Ovary (tissue), 9 donors: ENCODE results near the gene CTNNA3. TPM values are rescaled to one million over a fixed set of nuclear protein-coding genes. Genes with fewer than 3 reads are reported as not detected.

Experiments used
- DNase-seq, 5 donors: peaks; one replicate each; pipeline ENCODE4 v3.0.0-alpha.2; 2019 to 2020
- H3K27ac ChIP-seq, 2 donors: fragments of 200-600 bp; one replicate each; pipeline versions ENCODE4 v1.5.1 to v1.8.0; 2019 to 2022
- H3K27me3 ChIP-seq: fragments of 200-600 bp; one replicate; pipeline ENCODE4 v1.8.0; 2022
- H3K36me3 ChIP-seq: fragments of 200-600 bp; sonication (generic); one replicate; pipeline ENCODE4 v1.5.1; 2019
- H3K4me1 ChIP-seq: one replicate; pipeline ENCODE4 v1.8.1; 2013; ENCODE audit warnings: mild to moderate bottlenecking, moderate library complexity; ENCODE audit not compliant: insufficient read depth
- H3K4me3 ChIP-seq: fragments of 200-600 bp; sonication (generic); one replicate; pipeline ENCODE4 v1.5.1; 2017
- H3K9me3 ChIP-seq, 2 donors: fragments of 200-600 bp in 1 of 2; sonication (generic) in 1 of 2; one replicate each; pipeline versions ENCODE4 v1.5.1 to v1.8.1; 2013 to 2019; ENCODE audit warnings: mild to moderate bottlenecking in 1 of 2, moderate library complexity in 1 of 2
- EP300 ChIP-seq: sonication (generic); formaldehyde crosslinking; IDR thresholded peaks from one replicate; pipeline ENCODE4 v1.6.1; 2017; ENCODE audit warnings: antibody characterized with exemption
- POLR2A ChIP-seq: fragments of 450-650 bp; IDR thresholded peaks from one replicate; pipeline ENCODE4 v1.6.1; 2017; ENCODE audit warnings: antibody characterized with exemption, mild to moderate bottlenecking, moderate library complexity
- WGBS, 3 donors: extraction: QIAGEN DNeasy Blood & Tissue Kit in 1 of 3; methylation state at CpG; one replicate each; pipeline versions ENCODE4 v1.1.5 to v1.1.7; 2013 to 2017; 5-methylcytosine and 5-hydroxymethylcytosine counted together
- intact Hi-C, 4 donors: fragments of 100-400 bp; cut with DNase I; formaldehyde crosslinking; loops; one replicate each; pipeline versions ENCODE4 v1.11.0 to v1.15.1; 2022 to 2023
- polyA plus RNA-seq, 2 donors: library from polyadenylated mRNA; stranded (reverse); fragments of 200-250 nt in 1 of 2; fragments of 350-450 nt in 1 of 2; fragmentation: Illumina TruSeq in 1 of 2; extraction: RNeasy Lipid Tissue Mini Kit (QIAGEN cat#74804) in 1 of 2; gene quantifications; one replicate each; pipeline ENCODE4 v1.2.3, GENCODE V29; 2013 to 2014
- total RNA-seq, 7 donors: library from RNA; depleted of rRNA in 2 of 7; stranded (reverse); fragments of >200 nt in 2 of 7; fragmentation: NEBNext Ultra II Directional in 3 of 7; extraction: Animal tissue kit (Norgen Biotek cat#: 25700) in 3 of 7; gene quantifications; one replicate each; pipeline versions ENCODE4 v1.1.0 to v1.2.4, GENCODE V29; 2016 to 2023
- TF ChIP-seq, protein P1 (sequence below), 3 donors: fragments of 450-650 bp in 2 of 3; fragments of 200-600 bp in 1 of 3; IDR thresholded peaks; one replicate each; pipeline versions ENCODE4 v1.5.1 to v1.8.0; 2016 to 2022; ENCODE audit warnings: antibody characterized with exemption in 3 of 3, mild to moderate bottlenecking in 1 of 3
- donor health status: DM: no; HTN: no; CAD: no; lungs with moderate emphysema.
- donor health status: DM: no; HTN: no; CAD: no.
- donor health status: Bipolar disorder and iron deficiency.
- donor health status: DM: yes; HTN: yes; CAD: no.
- donor health status: DM: no; HTN: no; CAD: no.
- donor health status: DM: yes; HTN: yes; CAD: no.

CTNNA3 gene
- total and polyA plus RNA-seq, 9 donors, result 1.9 to 9.7 (median 4.0) TPM

DNA sequence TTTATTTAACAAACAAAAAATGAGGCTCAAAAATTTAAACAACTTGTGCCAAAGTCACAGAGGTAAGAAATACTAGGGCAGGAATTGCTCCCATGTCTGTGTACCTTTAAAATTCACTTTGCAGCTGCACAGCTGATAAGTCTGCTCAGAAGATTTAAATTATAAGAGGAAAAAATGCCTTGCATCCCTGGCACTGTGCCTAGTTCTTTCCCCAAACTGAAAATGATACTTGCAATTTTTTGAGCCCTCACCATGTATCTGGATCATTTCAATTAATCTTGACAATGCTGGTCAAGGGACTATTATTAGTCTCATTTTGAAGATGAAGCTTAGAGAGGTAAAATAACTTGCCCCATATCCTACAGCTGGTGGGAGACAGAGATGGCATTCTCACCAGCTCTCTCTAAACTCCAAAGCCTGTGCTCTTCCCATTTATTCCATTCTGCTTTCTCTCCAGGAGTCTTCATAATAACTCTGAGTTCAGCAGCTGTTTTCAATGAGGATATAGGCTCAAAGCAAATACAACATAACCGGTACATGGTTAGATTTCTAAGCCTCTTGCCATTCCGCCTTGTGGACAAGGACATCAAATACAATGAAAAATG lies 1120.6 kb downstream of the CTNNA3 start:
- H3K27me3 ChIP-seq, result no peaks in the 10 kb centered on the region
- no peak for DNase-seq
- WGBS, 3 donors, result 57 to 73% (median 63%) methylated on average over 2 of the region's 2 CpGs
- H3K27ac ChIP-seq, result no peak overlapping the region
- H3K4me3 ChIP-seq, result no peak overlapping the region
- intact Hi-C loops, result no loop called here
- no peak for TF ChIP-seq EP300
- TF ChIP-seq POLR2A, result no peak
- TF ChIP-seq, protein P1, sequence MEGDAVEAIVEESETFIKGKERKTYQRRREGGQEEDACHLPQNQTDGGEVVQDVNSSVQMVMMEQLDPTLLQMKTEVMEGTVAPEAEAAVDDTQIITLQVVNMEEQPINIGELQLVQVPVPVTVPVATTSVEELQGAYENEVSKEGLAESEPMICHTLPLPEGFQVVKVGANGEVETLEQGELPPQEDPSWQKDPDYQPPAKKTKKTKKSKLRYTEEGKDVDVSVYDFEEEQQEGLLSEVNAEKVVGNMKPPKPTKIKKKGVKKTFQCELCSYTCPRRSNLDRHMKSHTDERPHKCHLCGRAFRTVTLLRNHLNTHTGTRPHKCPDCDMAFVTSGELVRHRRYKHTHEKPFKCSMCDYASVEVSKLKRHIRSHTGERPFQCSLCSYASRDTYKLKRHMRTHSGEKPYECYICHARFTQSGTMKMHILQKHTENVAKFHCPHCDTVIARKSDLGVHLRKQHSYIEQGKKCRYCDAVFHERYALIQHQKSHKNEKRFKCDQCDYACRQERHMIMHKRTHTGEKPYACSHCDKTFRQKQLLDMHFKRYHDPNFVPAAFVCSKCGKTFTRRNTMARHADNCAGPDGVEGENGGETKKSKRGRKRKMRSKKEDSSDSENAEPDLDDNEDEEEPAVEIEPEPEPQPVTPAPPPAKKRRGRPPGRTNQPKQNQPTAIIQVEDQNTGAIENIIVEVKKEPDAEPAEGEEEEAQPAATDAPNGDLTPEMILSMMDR (IDR thresholded peaks at IDR 0.05), result no peak
- no peaks in the 10 kb centered on the region for H3K9me3 ChIP-seq
- H3K4me1 ChIP-seq, result no peaks in the 10 kb centered on the region
- no peaks in the 10 kb centered on the region for H3K36me3 ChIP-seq

DNA sequence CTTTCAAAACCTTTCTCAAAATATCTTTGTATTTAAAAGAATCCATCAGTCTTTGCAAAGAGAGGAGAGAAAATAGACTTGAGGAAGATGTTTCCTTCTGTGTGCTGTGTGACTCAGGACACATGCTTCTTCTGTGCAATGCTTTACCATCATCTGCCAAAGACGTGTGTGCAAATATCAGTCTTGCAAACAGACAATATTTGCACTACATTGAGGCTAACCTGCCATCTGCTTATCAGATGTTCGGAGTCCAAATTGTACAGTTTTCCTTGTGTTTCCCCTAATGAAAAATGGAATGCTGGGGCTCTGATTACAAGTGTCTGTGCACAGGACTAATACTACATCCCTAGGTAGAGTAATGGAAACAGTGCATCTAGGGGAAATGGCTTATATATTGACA lies 1123.3 kb downstream of the CTNNA3 start:
- no peaks in the 10 kb centered on the region for H3K9me3 ChIP-seq
- 73 to 85% (median 83%) methylated on average over 2 of the region's 2 CpGs for WGBS, 3 donors
- no peaks in the 10 kb centered on the region for H3K4me1 ChIP-seq
- no peaks in the 10 kb centered on the region for H3K36me3 ChIP-seq
- TF ChIP-seq POLR2A (no peak), EP300 (no peak)
- TF ChIP-seq, protein P1 (IDR thresholded peaks at IDR 0.05), result no peak
- H3K4me3 ChIP-seq, result no peak overlapping the region
- no peaks in the 10 kb centered on the region for H3K27me3 ChIP-seq
- intact Hi-C loops, result no loop called here
- no peak overlapping the region for H3K27ac ChIP-seq
- no peak for DNase-seq

DNA sequence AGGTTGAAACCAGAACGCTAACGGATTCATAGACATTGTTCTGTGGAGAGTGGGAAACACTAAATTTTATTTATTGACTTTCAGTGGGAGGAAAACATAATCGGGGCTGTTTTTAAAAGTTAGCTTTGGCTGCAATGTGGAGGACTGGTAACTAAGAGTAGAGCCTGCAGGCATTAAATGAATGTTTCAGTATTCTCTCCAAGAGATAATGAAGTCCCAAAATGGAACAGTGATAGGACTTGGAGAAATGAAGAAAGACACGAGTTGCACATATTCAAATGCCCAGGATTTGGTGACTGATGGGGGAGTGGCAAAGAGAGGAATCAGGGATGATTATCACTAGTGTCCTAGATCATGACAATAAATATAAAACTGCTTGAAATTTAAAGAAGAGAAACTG lies 1130.0 kb downstream of the CTNNA3 start:
- intact Hi-C loops, result no loop called here
- WGBS, 3 donors, result 3 to 12% (median 3%) methylated on average over 4 of the region's 4 CpGs
- Histone ChIP-seq H3K27ac (no peak overlapping the region), H3K36me3 (no peaks in the 10 kb centered on the region), H3K27me3 (no peaks in the 10 kb centered on the region), H3K4me1 (peaks cover 1% of the 10 kb centered on the region), H3K9me3 (no peaks in the 10 kb centered on the region), H3K4me3 (no peak overlapping the region)
- TF ChIP-seq, protein P1 (IDR thresholded peaks at IDR 0.05), result no peak
- no peak for TF ChIP-seq EP300
- TF ChIP-seq POLR2A, result no peak
- no peak for DNase-seq

DNA sequence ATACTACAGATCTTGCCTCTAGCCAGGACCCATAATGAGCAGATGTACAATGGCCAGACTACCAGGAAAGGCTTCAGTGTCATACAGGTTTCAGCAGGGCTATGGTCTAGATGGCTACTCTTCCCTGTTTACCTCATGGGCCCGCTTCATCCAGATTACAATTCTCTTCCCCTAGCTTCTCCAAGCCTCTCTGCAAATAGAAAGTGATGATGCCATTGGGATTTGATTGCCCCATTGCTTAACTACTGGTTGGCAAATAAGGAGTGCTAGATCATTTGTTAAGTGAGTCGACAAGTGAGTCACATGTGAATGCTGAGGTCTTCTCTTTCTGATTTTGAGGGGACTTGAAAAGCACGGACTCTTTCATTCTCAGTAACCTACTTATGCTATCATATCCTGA lies 1131.7 kb downstream of the CTNNA3 start:
- no peak for DNase-seq
- peaks cover 1% of the 10 kb centered on the region for H3K4me1 ChIP-seq
- H3K36me3 ChIP-seq, result no peaks in the 10 kb centered on the region
- H3K4me3 ChIP-seq, result no peak overlapping the region
- no peaks in the 10 kb centered on the region for H3K27me3 ChIP-seq
- TF ChIP-seq, protein P1 (IDR thresholded peaks at IDR 0.05), result no peak
- TF ChIP-seq POLR2A, result no peak
- no peak for TF ChIP-seq EP300
- H3K27ac ChIP-seq, result no peak overlapping the region
- H3K9me3 ChIP-seq, result no peaks in the 10 kb centered on the region
- WGBS, 3 donors, result 63 to 81% (median 66%) methylated on average over 3 of the region's 3 CpGs
- intact Hi-C loops, result no loop called here
